ENCODE results near the gene TRIM22.
"Not testable (repeated sequence)": the region's sequence is repeated elsewhere in the genome, so short reads cannot be mapped to it uniquely, and the experiment has no call there.

Gene TRIM22, protein sequence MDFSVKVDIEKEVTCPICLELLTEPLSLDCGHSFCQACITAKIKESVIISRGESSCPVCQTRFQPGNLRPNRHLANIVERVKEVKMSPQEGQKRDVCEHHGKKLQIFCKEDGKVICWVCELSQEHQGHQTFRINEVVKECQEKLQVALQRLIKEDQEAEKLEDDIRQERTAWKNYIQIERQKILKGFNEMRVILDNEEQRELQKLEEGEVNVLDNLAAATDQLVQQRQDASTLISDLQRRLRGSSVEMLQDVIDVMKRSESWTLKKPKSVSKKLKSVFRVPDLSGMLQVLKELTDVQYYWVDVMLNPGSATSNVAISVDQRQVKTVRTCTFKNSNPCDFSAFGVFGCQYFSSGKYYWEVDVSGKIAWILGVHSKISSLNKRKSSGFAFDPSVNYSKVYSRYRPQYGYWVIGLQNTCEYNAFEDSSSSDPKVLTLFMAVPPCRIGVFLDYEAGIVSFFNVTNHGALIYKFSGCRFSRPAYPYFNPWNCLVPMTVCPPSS

DNA sequence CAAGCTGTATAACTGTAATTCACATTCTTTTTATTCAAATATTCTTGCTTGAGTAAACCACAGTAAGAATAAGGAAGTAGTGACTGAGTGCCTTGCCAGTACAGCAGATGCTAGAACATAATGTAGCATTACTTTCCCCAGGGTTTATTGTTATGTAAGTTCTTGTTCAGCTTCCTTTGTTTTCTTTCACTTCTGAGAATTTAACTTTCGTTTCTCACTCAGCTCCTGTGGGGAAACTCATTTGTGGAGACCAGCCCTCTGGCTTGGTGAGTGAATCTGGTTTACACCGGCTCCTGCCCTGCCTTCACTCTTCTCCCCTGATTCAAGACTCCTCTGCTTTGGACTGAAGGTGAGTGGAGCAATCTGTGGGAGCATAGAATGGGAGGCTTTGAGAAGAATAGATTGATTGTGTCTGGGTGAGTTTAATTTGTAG, at the start of gene TRIM22:
Gene TRIM22 (plus strand): TSS at position 240 of the 433 bp plus-strand sequence. CDS start 6,443 bp downstream, outside the sequence.
- no peak for DNase-seq

GRCh38 chr11:5639953-5640352, 49.6 kb upstream of the TRIM22 start:
- no peak for DNase-seq

GRCh38 chr11:5643585-5643984, 46.0 kb upstream of the TRIM22 start:
- no peak for DNase-seq

GRCh38 chr11:5646139-5646538, 43.5 kb upstream of the TRIM22 start:
- no peak for DNase-seq

GRCh38 chr11:5655474-5655873, 34.1 kb upstream of the TRIM22 start:
- no peak for DNase-seq

DNA sequence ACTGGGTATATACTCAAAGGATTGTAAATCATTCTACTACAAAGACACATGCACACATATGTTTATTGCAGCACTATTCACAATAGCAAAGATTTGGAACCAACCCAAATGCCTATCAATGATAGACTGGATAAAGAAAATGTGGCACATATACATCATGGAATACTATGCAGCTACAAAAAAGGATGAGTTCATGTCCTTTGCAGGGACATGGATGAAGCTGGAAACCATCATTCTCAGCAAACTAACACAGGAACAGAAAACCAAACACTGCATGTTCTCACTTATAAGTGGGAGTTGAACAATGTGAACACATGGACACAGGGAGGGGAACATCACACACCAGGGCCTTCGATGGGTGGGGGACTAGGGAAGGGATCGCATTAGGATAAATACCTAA, 32.6 kb upstream of the TRIM22 start:
- DNase-seq: not testable (repeated sequence)

GRCh38 chr11:5658318-5658717, 31.3 kb upstream of the TRIM22 start:
- no peak for DNase-seq

- no peak for DNase-seq
These were observed 26.1 kb upstream of the TRIM22 start for GRCh38 chr11:5663511-5663910.

GRCh38 chr11:5665051-5665570, 24.5 kb upstream of the TRIM22 start:
- no peak for DNase-seq

DNA sequence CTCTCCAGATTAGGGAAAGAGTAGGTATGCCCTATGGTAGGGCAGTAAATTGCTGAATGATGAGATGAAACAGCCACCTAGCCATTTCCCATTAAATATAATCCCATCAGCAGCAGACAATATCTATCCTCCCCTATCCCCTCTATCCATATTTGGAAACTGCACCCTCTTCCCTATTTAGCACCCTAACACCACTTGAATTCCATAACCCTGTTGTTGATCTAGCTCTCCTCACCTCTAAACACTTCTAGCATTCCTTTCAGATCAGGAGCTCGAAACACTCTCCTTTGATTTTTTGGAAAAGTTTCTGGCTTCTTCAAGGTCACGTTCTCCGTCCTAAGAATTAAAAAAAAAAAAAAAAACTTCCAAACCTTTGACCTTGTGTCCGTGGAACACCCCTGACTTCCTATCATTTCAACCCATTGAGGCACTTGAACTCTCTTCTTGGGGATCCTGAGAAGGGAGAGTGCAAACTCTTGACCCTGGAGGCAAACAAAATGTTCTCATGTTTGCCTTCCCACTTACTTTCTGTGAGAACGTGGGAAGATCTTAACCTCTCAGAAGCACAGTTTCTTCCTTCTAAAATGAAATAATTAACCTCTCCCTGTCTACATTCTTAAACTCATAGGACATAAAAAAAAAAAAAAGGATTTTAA, 23.7 kb upstream of the TRIM22 start:
- DNase-seq: no peak

DNA sequence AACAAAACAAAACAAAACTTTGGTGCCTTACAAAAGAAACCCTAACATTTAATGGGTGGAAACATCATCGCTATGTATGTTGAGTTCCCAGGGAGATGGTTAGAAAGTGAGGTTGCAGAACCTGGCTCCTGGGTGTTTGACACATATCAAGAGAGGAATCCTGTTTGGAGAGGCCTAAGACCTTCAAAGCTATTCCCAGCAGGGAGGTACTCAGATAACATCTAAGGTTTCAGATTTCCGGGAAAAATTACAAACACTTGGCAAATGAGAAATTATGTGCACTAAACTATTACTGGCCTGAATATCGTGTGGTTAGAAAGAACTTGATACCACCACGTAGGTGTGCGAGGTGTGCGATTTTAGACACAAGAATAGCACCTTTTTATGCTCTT, 23.2 kb upstream of the TRIM22 start:
- DNase-seq: no peak

GRCh38 chr11:5671831-5672230, 17.8 kb upstream of the TRIM22 start:
- no peak for DNase-seq

DNA sequence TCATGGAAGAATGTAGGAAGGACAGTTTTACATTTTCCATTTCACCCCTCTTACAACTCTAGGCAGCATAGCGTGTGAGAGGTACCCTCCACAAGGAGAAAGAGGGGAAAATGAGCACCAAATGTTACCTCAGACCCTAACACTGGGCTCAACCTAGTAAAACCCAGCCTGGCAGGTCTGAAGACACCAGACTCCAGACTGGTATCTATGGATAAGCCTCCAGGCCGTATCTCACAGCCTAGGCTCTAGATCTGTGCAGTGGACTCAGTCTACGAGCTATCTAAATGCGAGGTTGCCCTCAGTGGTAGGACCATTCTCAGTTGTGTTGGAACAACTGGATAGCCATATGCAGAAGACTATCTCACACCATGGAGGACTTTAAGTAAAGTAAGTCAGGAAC, 15.2 kb upstream of the TRIM22 start:
- DNase-seq: no peak

- DNase-seq: no peak
These were observed 9.8 kb upstream of the TRIM22 start for GRCh38 chr11:5679811-5680210.

DNA sequence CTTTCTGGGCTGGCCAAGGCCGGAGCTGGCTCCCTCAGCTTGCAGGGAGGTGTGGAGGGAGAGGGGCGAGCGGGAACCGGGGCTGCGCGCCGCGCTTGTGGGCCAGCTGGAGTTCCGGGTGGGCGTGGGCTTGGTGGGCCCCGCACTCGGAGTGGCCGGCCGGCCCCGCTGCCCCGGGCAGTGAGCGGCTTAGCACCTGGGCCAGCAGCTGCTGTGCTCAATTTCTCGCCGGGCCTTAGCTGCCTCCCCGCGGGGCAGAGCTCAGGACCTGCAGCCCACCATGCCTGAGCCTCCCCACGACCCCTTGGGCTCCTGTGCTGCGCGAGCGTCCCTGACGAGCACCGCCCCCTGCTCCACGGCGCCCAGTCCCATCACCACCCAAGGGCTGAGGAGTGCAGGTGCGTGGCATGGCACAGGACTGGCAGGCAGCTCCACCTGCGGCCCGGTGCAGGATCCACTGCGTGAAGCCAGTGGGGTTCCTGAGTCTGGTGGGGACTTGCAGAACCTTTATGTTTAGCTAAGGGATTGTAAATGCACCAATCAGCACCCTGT, 6.6 kb upstream of the TRIM22 start:
- not testable (repeated sequence) for DNase-seq

- not testable (repeated sequence) for DNase-seq
These were observed 6.0 kb upstream of the TRIM22 start for GRCh38 chr11:5683620-5684019.

DNA sequence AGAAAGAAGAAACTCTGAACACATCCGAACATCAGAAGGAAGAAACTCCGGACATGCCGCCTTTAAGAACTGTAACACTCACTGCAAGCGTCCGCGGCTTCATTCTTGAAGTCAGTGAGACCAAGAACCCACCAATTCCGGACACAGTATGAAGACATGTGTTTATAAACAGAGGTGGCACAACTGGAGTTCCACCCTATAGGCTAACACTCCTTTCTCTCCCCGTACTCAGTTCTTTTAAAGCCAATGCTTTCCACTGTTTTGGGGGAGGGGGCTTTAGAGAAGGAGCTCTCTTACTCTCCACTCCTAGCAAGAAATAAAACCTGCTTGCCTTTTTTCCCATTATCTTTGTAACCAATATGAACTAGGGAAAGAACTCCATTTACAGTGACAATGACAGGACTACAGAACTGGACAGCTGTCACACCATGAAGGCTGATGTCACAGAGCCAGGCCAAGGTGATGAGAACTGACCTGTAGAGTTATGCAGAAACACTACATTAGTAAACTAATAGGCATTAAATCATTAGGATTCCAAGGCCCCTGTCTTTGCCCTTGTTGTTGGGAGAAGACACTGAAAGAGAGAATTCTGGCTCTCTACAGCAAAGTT, 5.4 kb upstream of the TRIM22 start:
- DNase-seq: no peak

- DNase-seq: no peak
These were observed 4.8 kb upstream of the TRIM22 start, which contains the start of gene TRIM5 for GRCh38 chr11:5684646-5685362. TRIM5 (minus strand) TSS chr11:5685074; CDS start chr11:5680177, 4,897 bp downstream.

- no peak for DNase-seq
These were observed 3.2 kb upstream of the TRIM22 start for GRCh38 chr11:5686426-5686825.

DNA sequence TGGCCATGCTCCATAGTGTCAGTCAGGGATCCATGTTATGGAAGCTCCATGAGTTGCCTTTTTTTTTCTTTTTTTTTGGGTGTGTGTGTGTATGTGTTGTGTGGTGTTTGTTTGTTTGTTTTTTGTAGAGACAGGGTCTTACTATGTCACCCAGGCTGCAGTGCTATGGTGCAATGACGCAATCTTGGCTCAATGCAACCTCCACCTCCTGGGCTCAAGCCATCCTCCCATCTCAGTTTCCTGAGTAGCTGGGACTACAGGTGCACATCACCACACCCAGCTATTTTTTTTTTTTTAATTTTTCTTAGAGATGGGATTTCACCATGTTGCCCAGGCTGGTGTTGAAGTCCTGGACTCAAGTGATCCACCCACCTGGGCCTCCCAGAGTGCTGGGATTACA, 1.1 kb upstream of the TRIM22 start:
- DNase-seq: no peak

DNA sequence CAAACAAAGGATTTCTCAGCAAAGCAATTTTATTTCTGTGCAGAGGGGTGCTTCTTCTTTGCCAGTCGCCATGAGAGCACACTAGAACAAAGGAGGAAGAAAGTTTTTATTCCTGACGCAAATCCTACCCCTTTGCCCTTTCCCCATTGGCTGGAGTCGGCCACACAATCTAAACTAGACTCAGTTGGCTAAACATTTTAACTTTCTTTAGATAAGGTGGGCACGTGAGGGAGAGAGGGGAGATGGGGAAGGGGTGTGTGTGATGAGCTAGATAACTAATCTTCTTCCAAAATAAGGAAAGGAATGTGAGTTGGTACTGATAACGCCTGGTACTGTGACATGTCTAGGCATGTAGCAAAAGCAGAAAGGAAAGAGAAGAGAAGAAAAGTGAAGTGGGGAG, 626 bp downstream of the TRIM22 start:
- no peak for DNase-seq

GRCh38 chr11:5690736-5691135, 1.1 kb downstream of the TRIM22 start:
- DNase-seq: no peak
